H1 (cell line): ENCODE results near the gene OR52K2. TPM values are rescaled to one million over a fixed set of nuclear protein-coding genes. Genes with fewer than 3 reads are reported as not detected.
A peak's percentile ranks its signal among the peaks of the same experiment; 100 is the strongest.

Experiments used
- CBX8 ChIP-seq: fragments of 300-800, 300-1000 bp; sonication (generic); IDR thresholded peaks from 2 replicates; pipeline ENCODE4 v1.7.1; 2016; ENCODE audit warnings: low read depth, low read length, borderline replicate concordance
- NRF1 ChIP-seq: IDR thresholded peaks from 2 replicates; pipeline ENCODE4 v1.6.1; 2011; ENCODE audit warnings: mild to moderate bottlenecking, low read depth, low read length, improper control_type of control experiment
- POLR2A ChIP-seq, 2 experiments: IDR thresholded peaks; 1 replicate in 1 of 2; 2 replicates in 1 of 2; pipeline ENCODE4 v1.6.1; 2011; ENCODE audit warnings: low read depth in 2 of 2, low read length in 2 of 2, mild to moderate bottlenecking in 2 of 2; ENCODE audit errors: control extremely low read depth in 1 of 2
- POU5F1 ChIP-seq: IDR thresholded peaks from 2 replicates; pipeline ENCODE4 v1.6.1; 2011; ENCODE audit warnings: low read depth, mild to moderate bottlenecking, low read length, moderate library complexity
- polyA plus RNA-seq, 7 experiments: library from polyadenylated mRNA; depleted of rRNA in 3 of 7; stranded (reverse) in 5 of 7; unstranded in 2 of 7; fragments of >200 nt in 5 of 7; fragments of 200-250 nt in 2 of 7; gene quantifications; 1 replicate in 5 of 7; 2 replicates in 1 of 7; 4 replicates in 1 of 7; pipeline versions ENCODE4 v1.2.1 to v1.2.3, GENCODE V29; 2011 to 2013; ENCODE audit warnings: missing spikeins in 2 of 7, mixed read lengths in 2 of 7
- total RNA-seq: library from RNA; stranded (reverse); fragmentation: NEBNext Ultra II Directional; extraction: Animal tissue kit (Norgen Biotek cat#: 25700); gene quantifications from 2 replicates; pipeline ENCODE4 v1.2.1, GENCODE V29; 2021
- TF ChIP-seq, protein P1 (sequence below): fragments of 300-600 bp; sonication (generic); IDR thresholded peaks from 2 replicates; pipeline ENCODE4 v1.7.1; 2012; ENCODE audit warnings: low read length, moderate library complexity, mild to moderate bottlenecking, inconsistent platforms; ENCODE audit not compliant: insufficient replicate concordance

OR52K2 gene
- total and polyA plus RNA-seq, 2 of the 8 experiments (the other 6 are each of a cell fraction or from before 2014, with no cell fraction given), result not detected

GRCh38 chr11:4465407-4465806, 16.3 kb downstream of the OR52K2 start (continued):
- TF ChIP-seq, protein P1, sequence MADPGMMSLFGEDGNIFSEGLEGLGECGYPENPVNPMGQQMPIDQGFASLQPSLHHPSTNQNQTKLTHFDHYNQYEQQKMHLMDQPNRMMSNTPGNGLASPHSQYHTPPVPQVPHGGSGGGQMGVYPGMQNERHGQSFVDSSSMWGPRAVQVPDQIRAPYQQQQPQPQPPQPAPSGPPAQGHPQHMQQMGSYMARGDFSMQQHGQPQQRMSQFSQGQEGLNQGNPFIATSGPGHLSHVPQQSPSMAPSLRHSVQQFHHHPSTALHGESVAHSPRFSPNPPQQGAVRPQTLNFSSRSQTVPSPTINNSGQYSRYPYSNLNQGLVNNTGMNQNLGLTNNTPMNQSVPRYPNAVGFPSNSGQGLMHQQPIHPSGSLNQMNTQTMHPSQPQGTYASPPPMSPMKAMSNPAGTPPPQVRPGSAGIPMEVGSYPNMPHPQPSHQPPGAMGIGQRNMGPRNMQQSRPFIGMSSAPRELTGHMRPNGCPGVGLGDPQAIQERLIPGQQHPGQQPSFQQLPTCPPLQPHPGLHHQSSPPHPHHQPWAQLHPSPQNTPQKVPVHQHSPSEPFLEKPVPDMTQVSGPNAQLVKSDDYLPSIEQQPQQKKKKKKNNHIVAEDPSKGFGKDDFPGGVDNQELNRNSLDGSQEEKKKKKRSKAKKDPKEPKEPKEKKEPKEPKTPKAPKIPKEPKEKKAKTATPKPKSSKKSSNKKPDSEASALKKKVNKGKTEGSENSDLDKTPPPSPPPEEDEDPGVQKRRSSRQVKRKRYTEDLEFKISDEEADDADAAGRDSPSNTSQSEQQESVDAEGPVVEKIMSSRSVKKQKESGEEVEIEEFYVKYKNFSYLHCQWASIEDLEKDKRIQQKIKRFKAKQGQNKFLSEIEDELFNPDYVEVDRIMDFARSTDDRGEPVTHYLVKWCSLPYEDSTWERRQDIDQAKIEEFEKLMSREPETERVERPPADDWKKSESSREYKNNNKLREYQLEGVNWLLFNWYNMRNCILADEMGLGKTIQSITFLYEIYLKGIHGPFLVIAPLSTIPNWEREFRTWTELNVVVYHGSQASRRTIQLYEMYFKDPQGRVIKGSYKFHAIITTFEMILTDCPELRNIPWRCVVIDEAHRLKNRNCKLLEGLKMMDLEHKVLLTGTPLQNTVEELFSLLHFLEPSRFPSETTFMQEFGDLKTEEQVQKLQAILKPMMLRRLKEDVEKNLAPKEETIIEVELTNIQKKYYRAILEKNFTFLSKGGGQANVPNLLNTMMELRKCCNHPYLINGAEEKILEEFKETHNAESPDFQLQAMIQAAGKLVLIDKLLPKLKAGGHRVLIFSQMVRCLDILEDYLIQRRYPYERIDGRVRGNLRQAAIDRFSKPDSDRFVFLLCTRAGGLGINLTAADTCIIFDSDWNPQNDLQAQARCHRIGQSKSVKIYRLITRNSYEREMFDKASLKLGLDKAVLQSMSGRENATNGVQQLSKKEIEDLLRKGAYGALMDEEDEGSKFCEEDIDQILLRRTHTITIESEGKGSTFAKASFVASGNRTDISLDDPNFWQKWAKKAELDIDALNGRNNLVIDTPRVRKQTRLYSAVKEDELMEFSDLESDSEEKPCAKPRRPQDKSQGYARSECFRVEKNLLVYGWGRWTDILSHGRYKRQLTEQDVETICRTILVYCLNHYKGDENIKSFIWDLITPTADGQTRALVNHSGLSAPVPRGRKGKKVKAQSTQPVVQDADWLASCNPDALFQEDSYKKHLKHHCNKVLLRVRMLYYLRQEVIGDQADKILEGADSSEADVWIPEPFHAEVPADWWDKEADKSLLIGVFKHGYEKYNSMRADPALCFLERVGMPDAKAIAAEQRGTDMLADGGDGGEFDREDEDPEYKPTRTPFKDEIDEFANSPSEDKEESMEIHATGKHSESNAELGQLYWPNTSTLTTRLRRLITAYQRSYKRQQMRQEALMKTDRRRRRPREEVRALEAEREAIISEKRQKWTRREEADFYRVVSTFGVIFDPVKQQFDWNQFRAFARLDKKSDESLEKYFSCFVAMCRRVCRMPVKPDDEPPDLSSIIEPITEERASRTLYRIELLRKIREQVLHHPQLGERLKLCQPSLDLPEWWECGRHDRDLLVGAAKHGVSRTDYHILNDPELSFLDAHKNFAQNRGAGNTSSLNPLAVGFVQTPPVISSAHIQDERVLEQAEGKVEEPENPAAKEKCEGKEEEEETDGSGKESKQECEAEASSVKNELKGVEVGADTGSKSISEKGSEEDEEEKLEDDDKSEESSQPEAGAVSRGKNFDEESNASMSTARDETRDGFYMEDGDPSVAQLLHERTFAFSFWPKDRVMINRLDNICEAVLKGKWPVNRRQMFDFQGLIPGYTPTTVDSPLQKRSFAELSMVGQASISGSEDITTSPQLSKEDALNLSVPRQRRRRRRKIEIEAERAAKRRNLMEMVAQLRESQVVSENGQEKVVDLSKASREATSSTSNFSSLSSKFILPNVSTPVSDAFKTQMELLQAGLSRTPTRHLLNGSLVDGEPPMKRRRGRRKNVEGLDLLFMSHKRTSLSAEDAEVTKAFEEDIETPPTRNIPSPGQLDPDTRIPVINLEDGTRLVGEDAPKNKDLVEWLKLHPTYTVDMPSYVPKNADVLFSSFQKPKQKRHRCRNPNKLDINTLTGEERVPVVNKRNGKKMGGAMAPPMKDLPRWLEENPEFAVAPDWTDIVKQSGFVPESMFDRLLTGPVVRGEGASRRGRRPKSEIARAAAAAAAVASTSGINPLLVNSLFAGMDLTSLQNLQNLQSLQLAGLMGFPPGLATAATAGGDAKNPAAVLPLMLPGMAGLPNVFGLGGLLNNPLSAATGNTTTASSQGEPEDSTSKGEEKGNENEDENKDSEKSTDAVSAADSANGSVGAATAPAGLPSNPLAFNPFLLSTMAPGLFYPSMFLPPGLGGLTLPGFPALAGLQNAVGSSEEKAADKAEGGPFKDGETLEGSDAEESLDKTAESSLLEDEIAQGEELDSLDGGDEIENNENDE, result no peak
- no peak for TF ChIP-seq NRF1
- TF ChIP-seq POLR2A (IDR thresholded peaks at IDR 0.05; ENCODE audit: control extremely low read depth in 1 of 2, low read depth in 2 of 2, low read length in 2 of 2), result peak in 1 of 2 experiments; percentile 28; a peak in 1 of 3 replicates
- no peak for TF ChIP-seq POU5F1
- TF ChIP-seq CBX8, result no peak
